Posterior cingulate gyrus (tissue), 11 donors: ENCODE measurements around the gene BAK1.
A peak's percentile ranks its signal among the peaks of the same experiment; 100 is the strongest.
"Not testable (repeated sequence)": the region's sequence is repeated elsewhere in the genome, so short reads cannot be mapped to it uniquely, and the experiment has no call there.

Experiments used
- DNase-seq, 10 donors: peaks; one replicate each; pipeline versions ENCODE4 v3.0.0 to v3.0.0-alpha.2; 2020 to 2021; ENCODE audit warnings: mixed read lengths in 3 of 10
- intact Hi-C: fragments of 100-400 bp; cut with DNase I; formaldehyde crosslinking; loops from one replicate; pipeline ENCODE4 v1.15.1; 2023

Gene BAK1

DNA sequence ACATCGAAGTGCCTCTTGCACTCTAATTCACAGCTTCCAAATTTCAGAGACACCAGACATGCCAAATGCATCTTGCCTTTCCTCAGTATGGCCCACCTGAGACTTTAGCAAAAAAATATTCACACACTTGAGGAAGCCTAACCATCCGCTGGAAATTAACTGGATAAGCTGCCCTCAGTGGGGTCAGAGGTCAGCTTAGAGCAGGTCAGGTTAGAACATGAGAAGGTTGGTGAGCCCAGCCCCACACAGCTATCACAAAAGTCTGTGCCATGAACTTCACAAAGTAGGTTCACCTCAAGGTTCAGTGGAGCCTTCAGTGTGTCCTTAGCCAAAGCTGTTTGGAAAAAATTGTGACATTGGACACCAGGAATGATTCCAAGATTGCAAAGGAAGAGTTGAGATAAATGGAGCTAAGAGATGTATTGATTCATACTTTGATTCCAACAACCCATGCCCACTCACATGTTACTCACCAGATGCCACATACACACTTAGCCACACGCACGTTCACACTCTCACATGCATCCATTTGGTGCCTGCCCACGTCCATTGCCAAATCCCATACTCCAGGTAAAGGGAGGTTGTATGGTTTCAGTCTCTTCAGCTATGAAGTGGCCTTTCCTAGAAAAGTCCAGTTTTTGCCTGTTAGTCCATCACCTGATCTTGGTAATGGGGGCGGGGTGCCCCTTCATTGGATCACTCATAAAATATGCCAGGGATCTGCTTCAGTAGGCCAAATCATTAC is 11.1 kb downstream of the BAK1 start:
- DNase-seq: peak in 1 of 10 donors; percentile 58
- intact Hi-C loops: no loop called here

- DNase-seq: peak in 1 of 10 donors; percentile 39
- intact Hi-C loops: no loop called here
Measured at GRCh38 chr6:33567836-33568235, 12.2 kb downstream of the BAK1 start.

GRCh38 chr6:33566182-33567084 is 13.6 kb downstream of the BAK1 start:
- peak in 1 of 10 donors; percentile 4 for DNase-seq
- intact Hi-C loops: no loop called here

- intact Hi-C loops: no loop called here
Measured at GRCh38 chr6:33558801-33559200, 21.3 kb downstream of the BAK1 start.

DNA sequence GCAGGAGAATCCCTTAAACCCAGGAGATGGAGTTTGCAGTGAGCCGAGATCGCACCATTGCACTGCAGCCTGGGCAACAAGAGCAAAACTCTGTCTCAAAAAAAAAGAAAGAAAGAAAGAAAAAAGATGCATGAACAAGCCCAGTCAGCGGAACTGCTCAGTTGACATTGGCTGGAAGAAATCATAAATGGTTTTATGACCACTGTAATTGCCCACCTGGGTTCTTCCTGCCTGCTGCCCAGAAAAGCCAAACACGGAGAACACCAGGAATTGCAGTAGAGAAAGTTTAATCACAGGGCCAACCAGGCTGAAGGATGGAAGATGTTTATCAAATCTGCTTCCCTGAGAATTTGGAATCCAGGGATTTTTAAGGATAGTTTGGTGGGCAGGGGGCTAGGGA is 22.7 kb downstream of the BAK1 start:
- intact Hi-C loops: no loop called here
- no peak for DNase-seq

More at GRCh38 chr6:33558801-33559200, 21.3 kb downstream of the BAK1 start:
- peak in 1 of 10 donors; percentile 18 for DNase-seq

DNA sequence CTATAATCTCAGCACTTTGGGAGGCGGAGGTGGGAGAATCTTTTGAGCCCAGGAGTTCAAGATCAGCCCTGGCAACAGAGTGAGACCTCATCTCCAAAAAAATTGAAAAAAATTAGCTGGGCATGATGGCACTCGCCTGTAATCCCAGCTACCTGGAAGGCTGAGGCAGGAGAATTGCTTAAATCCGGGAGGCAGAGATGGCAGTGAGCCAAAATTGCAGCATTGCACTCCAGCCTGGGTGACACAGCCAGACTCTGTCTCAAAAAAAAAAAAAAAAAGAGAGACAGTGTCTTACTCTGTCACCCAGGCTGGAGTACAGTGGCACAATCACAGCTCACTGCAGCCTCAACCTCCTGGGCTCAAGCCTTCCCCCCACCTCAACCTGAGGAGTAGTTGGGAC is 27.2 kb downstream of the BAK1 start:
- intact Hi-C loops: not testable (repeated sequence)
- peak in 1 of 10 donors; percentile 31 for DNase-seq

DNA sequence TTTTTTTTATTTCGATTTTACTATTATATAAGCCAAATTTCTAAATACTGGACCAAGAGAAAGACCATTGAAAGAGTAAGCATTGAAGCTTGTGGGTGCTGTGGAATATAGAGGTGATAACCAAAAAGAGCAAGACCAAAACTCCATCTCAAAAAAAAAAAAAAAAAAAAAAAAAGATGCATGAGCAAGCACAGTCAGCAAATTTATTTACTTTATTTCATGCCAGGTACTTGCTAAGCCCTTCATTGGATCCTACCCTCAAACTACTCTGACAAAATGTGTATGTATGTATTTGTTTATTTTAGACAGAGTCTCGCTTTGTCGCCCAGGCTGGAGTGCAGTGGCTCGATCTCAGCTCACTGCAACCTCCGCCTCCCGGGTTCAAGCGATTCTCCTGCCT is 27.8 kb downstream of the BAK1 start:
- intact Hi-C loops: no loop called here
- no peak for DNase-seq

DNA sequence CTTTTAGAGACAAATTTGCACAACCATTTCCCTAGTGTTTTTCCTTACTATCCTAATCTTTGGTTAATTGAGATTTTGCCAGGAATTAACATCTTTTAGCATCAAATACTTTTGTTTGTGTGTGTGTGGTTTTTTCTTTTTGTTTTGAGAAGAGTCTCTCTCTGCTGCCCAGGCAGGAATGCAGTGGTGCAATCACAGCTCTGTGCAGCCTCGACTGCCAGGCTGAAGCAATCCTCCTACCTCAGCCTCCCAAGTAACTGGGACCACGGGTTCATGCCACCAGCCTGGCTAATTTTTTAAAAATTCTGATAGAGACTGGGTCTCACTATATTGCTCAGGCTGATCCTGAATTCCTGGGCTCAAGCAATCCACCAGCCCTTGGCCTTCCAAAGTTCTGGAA is 28.5 kb downstream of the BAK1 start:
- intact Hi-C loops: no loop called here
- no peak for DNase-seq

DNA sequence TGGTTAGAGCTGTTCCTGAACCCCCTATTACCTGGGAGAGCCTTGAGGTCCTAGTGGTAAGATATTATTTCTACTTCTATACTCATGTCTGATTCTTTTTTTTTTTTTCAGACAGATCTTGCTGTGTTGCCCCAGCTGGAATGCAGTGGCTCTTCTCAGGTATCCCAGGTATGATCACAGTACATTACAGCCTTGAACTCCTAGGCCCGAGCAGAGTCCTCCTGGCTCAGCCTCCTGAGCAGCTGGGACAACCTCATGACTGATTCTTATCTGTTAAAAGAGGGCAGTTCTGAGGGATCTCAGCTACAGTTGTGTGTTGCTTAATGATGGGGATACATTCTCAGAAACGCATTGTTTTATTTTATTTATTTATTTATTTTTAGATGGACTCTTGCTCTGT is 30.2 kb downstream of the BAK1 start:
- intact Hi-C loops: no loop called here
- DNase-seq: peak in 1 of 10 donors; percentile 9

DNA sequence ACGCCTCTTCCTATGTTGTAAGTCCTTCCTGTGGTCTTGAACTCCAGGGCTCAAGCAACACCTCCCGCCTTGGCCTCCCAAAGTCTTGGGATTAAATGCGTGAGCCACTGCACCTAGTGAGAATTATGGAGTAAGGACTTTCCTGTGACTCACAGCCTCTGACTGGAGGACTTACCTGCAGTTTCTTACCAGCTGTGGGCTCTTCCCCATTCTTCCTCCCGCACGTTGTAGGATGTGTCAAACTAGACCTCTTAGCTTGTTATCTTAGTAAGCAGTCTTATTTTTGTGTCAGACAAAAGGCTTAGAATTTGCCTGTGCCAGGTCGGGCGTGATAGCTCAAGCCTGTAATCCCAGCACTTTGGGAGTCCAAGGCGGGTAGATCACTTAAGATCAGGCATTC is 30.9 kb downstream of the BAK1 start:
- intact Hi-C loops: no loop called here
- peak in 2 of 10 donors; percentile 13 to 30 for DNase-seq

- peak in 2 of 10 donors; percentile 2 to 8 for DNase-seq
- intact Hi-C loops: no loop called here
Measured at GRCh38 chr6:33547499-33547898, 32.6 kb downstream of the BAK1 start.

DNA sequence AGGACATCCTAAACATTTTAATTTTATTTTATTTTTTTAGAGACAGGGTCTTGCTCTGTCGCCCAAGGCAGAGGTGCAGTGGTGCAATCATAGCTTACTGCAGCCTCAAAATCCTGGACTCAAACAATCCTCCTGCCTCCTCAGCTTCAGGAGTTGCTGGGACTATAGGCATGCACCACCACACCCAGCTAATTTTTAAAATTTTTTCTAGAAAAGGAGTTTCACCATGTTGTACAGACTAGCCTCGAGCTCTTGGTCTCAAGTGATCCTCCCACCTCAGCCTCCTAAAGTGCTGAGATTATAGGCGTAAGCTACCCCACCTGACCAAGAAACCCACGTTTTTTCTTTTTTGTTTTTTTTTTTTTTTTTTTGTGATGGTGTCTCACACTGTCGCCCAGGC is 33.3 kb downstream of the BAK1 start:
- intact Hi-C loops: no loop called here
- DNase-seq: peak in 1 of 10 donors; percentile 20

GRCh38 chr6:33545292-33545691 is 34.8 kb downstream of the BAK1 start:
- intact Hi-C loops: not testable (repeated sequence)
- peak in 2 of 10 donors; percentile 2 to 14 for DNase-seq

GRCh38 chr6:33543116-33543515 is 37.0 kb downstream of the BAK1 start:
- peak in 2 of 10 donors; percentile 6 to 13 for DNase-seq
- intact Hi-C loops: no loop called here

GRCh38 chr6:33540768-33541167 is 39.3 kb downstream of the BAK1 start:
- no peak for DNase-seq
- intact Hi-C loops: no loop called here

GRCh38 chr6:33534702-33535101 is 45.4 kb downstream of the BAK1 start:
- intact Hi-C loops: no loop called here
- peak in 1 of 10 donors; percentile 63 for DNase-seq

- intact Hi-C loops: not testable (repeated sequence)
- DNase-seq: peak in 2 of 10 donors; percentile 34 to 63
Measured at GRCh38 chr6:33533163-33533869, 46.8 kb downstream of the BAK1 start.

DNA sequence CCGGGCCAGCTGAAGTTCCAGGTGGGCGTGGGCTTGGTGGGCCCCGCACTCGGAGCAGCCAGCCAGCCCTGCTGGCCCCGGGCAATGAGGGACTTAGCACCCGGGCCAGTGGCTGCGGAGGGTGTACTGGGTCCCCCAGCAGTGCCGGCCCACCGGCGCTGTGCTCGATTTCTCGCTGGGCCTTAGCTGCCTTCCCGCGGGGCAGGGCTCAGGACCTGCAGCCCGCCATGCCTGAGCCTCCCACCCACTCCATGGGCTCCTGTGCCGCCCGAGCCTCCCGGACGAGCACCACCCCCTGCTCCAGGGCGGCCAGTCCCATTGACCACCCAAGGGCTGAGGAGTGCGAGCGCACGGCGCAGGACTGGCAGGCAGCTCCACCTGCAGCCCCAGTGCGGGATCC is 47.6 kb downstream of the BAK1 start:
- intact Hi-C loops: not testable (repeated sequence)
- peak in 2 of 10 donors; percentile 37 to 46 for DNase-seq

- DNase-seq: peak in 1 of 10 donors; percentile 8
- intact Hi-C loops: not testable (repeated sequence)
Measured at GRCh38 chr6:33530617-33531016, 49.5 kb downstream of the BAK1 start.
